ENCODE measurements around the gene AATK. TPM values are rescaled to one million over a fixed set of nuclear protein-coding genes. Genes with fewer than 3 reads are reported as not detected.
A peak's percentile ranks its signal among the peaks of the same experiment; 100 is the strongest.

Gene AATK
- total and polyA plus RNA-seq, 2 experiments from 2014 or later = 0.25 to 1.6 TPM

GRCh38 chr17:81167638-81168037 is 1.6 kb upstream of the AATK start:
- Histone ChIP-seq H3K9ac (no peak overlapping the region), H4K20me1 (ENCODE audit: insufficient read depth) (no peaks in the 10 kb centered on the region), H3K4me2 (ENCODE audit: unreplicated experiment) (no peak overlapping the region), H3K4me1 (ENCODE audit: insufficient read depth) (no peaks in the 10 kb centered on the region), H3K9me2 (ENCODE audit: insufficient read depth) (no peaks in the 10 kb centered on the region), H3K4me3 (no peak overlapping the region), H3K79me2 (ENCODE audit: insufficient read depth) (no peaks in the 10 kb centered on the region), H3F3A (ENCODE audit: insufficient read depth) (no peaks in the 10 kb centered on the region), H3K27me3 (replicated peaks; ENCODE audit: insufficient read depth) (peaks cover 10% of the 10 kb centered on the region; the same call in 1 of the 2 replicates), H3K9me3 (ENCODE audit: low read depth) (no peaks in the 10 kb centered on the region), H3K36me3 (ENCODE audit: low read depth) (no peaks in the 10 kb centered on the region), H3K27ac (no peak overlapping the region), H2AFZ (no peak overlapping the region)
- WGBS, 2 experiments (ENCODE audit: low coverage in 1 of 2, low lambda C conversion rate in 2 of 2, missing lambda C conversion rate in 2 of 2) = 69 to 81% methylated on average over 7 of the region's 7 CpGs
- TF ChIP-seq EZH2phosphoT487 (IDR thresholded peaks at IDR 0.05; ENCODE audit: insufficient read depth, low read depth) (no peak), EZH2 (IDR thresholded peaks at IDR 0.05; ENCODE audit: insufficient read depth, poor library complexity, severe bottlenecking) (no peak)
- DNase-seq = no peak
- in situ Hi-C loops (cut with MboI) = no loop called here

- 96 to 97% methylated on average over 4 of the region's 4 CpGs for WGBS, 2 experiments (ENCODE audit: low coverage in 1 of 2, low lambda C conversion rate in 2 of 2, missing lambda C conversion rate in 2 of 2)
- Histone ChIP-seq H3K36me3 (ENCODE audit: low read depth) (no peaks in the 10 kb centered on the region), H3K27ac (no peak overlapping the region), H3K4me1 (ENCODE audit: insufficient read depth) (no peaks in the 10 kb centered on the region), H3K79me2 (ENCODE audit: insufficient read depth) (no peaks in the 10 kb centered on the region), H3K9ac (no peak overlapping the region), H3K9me2 (ENCODE audit: insufficient read depth) (no peaks in the 10 kb centered on the region), H4K20me1 (ENCODE audit: insufficient read depth) (no peaks in the 10 kb centered on the region), H3K9me3 (ENCODE audit: low read depth) (no peaks in the 10 kb centered on the region), H2AFZ (no peak overlapping the region), H3F3A (ENCODE audit: insufficient read depth) (no peaks in the 10 kb centered on the region), H3K4me2 (ENCODE audit: unreplicated experiment) (no peak overlapping the region), H3K4me3 (no peak overlapping the region), H3K27me3 (replicated peaks; ENCODE audit: insufficient read depth) (peaks cover 10% of the 10 kb centered on the region; the same call in 1 of the 2 replicates)
- in situ Hi-C loops (cut with MboI) = no loop called here
- DNase-seq = no peak
- no peak for TF ChIP-seq EZH2phosphoT487 (IDR thresholded peaks at IDR 0.05; ENCODE audit: insufficient read depth, low read depth)
- no peak for TF ChIP-seq EZH2 (IDR thresholded peaks at IDR 0.05; ENCODE audit: insufficient read depth, poor library complexity, severe bottlenecking)
Observed at GRCh38 chr17:81167194-81167524, 1.1 kb upstream of the AATK start.

GRCh38 chr17:81165246-81166032 is 582 bp downstream of the AATK start, which contains the start of gene PVALEF:
Gene PVALEF (plus strand): TSS chr17:81165507. CDS start chr17:81181227, 15,720 bp downstream.
- no peaks in the 10 kb centered on the region for H3K9me3 ChIP-seq (ENCODE audit: low read depth)
- no peaks in the 10 kb centered on the region for H3K9me2 ChIP-seq (ENCODE audit: insufficient read depth)
- peak; percentile 29 for DNase-seq
- no peak for TF ChIP-seq EZH2 (IDR thresholded peaks at IDR 0.05; ENCODE audit: insufficient read depth, poor library complexity, severe bottlenecking)
- no peak for TF ChIP-seq EZH2phosphoT487 (IDR thresholded peaks at IDR 0.05; ENCODE audit: insufficient read depth, low read depth)
- no peak within 1 kb of the TSS for H3K4me3 ChIP-seq
- no peak within 1 kb of the TSS for H2AFZ ChIP-seq
- no peak within 1 kb of the TSS for H3K27ac ChIP-seq
- 30 to 37% methylated on average over 32 to 46 of the region's 46 CpGs for WGBS, 2 experiments (ENCODE audit: low coverage in 1 of 2, low lambda C conversion rate in 2 of 2, missing lambda C conversion rate in 2 of 2)
- H3F3A ChIP-seq (ENCODE audit: insufficient read depth) = no peaks in the 10 kb centered on the region
- no peak within 1 kb of the TSS for H3K9ac ChIP-seq
- H3K27me3 ChIP-seq (replicated peaks; ENCODE audit: insufficient read depth) = peaks cover 10% of the 10 kb centered on the region; the same call in 1 of the 2 replicates
- H3K79me2 ChIP-seq (ENCODE audit: insufficient read depth) = no peaks in the 10 kb centered on the region
- in situ Hi-C loops (cut with MboI) = no loop called here
- no peaks in the 10 kb centered on the region for H4K20me1 ChIP-seq (ENCODE audit: insufficient read depth)
- H3K4me2 ChIP-seq (ENCODE audit: unreplicated experiment) = no peak within 1 kb of the TSS
- H3K36me3 ChIP-seq (ENCODE audit: low read depth) = no peaks in the 10 kb centered on the region
- no peaks in the 10 kb centered on the region for H3K4me1 ChIP-seq (ENCODE audit: insufficient read depth)

GRCh38 chr17:81164371-81165245 is 1.4 kb downstream of the AATK start:
- Histone ChIP-seq H3K4me1 (ENCODE audit: insufficient read depth) (no peaks in the 10 kb centered on the region), H3K4me2 (ENCODE audit: unreplicated experiment) (no peak overlapping the region), H3K9me2 (ENCODE audit: insufficient read depth) (no peaks in the 10 kb centered on the region), H4K20me1 (ENCODE audit: insufficient read depth) (no peaks in the 10 kb centered on the region), H3K27me3 (replicated peaks; ENCODE audit: insufficient read depth) (peaks cover 10% of the 10 kb centered on the region; the same call in 1 of the 2 replicates), H3K9me3 (ENCODE audit: low read depth) (no peaks in the 10 kb centered on the region), H3K27ac (no peak overlapping the region), H3K79me2 (ENCODE audit: insufficient read depth) (no peaks in the 10 kb centered on the region), H3K4me3 (no peak overlapping the region), H2AFZ (no peak overlapping the region), H3K9ac (no peak overlapping the region), H3F3A (ENCODE audit: insufficient read depth) (no peaks in the 10 kb centered on the region), H3K36me3 (ENCODE audit: low read depth) (no peaks in the 10 kb centered on the region)
- DNase-seq = no peak
- TF ChIP-seq EZH2 (IDR thresholded peaks at IDR 0.05; ENCODE audit: insufficient read depth, poor library complexity, severe bottlenecking) = no peak
- in situ Hi-C loops (cut with MboI) = no loop called here
- WGBS, 2 experiments (ENCODE audit: low coverage in 1 of 2, low lambda C conversion rate in 2 of 2, missing lambda C conversion rate in 2 of 2) = 64% methylated on average over 19 of the region's 19 CpGs
